Measurements from ENCODE around the gene ALG9. TPM values are rescaled to one million over a fixed set of nuclear protein-coding genes. Genes with fewer than 3 reads are reported as not detected.
A peak's percentile ranks its signal among the peaks of the same experiment; 100 is the strongest.

The ALG9 gene
- total RNA-seq, 3 donors from 2014 or later (not counting 1 experiment from before 2014, with no cell fraction given): 30.6 to 37.1 (median 35.4) TPM

DNA sequence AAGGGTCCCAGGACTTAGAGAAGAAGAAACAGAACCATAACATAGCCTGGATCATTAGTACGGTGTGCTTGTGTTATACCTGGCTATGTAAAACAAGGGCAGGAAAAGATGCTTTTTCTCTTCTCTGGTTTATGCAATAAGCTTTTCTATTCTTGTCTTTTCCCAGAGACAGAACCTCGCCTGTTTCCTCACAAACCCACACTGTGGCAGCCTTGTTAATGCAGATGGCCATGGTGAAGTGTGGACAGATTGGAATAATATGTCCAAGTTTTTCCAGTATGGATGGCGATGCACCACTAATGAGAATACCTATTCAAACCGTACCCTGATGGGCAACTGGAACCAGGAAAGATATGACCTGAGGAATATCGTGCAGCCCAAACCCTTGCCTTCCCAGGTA is 10.8 kb upstream of the ALG9 start:
- no peaks in the 10 kb centered on the region for H3K27me3 ChIP-seq (ENCODE audit: control insufficient read depth, insufficient read depth, low read length)
- TF ChIP-seq, protein P1, sequence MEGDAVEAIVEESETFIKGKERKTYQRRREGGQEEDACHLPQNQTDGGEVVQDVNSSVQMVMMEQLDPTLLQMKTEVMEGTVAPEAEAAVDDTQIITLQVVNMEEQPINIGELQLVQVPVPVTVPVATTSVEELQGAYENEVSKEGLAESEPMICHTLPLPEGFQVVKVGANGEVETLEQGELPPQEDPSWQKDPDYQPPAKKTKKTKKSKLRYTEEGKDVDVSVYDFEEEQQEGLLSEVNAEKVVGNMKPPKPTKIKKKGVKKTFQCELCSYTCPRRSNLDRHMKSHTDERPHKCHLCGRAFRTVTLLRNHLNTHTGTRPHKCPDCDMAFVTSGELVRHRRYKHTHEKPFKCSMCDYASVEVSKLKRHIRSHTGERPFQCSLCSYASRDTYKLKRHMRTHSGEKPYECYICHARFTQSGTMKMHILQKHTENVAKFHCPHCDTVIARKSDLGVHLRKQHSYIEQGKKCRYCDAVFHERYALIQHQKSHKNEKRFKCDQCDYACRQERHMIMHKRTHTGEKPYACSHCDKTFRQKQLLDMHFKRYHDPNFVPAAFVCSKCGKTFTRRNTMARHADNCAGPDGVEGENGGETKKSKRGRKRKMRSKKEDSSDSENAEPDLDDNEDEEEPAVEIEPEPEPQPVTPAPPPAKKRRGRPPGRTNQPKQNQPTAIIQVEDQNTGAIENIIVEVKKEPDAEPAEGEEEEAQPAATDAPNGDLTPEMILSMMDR (IDR thresholded peaks at IDR 0.05): no peak
- no peak for DNase-seq
- H3K36me3 ChIP-seq (ENCODE audit: control insufficient read depth, insufficient read depth, low read length): no peaks in the 10 kb centered on the region
- no peak for ATAC-seq
- intact Hi-C loops (cut with micrococcal nuclease): no loop called here
- H3K27ac ChIP-seq (ENCODE audit: low read length): no peak overlapping the region
- H3K4me3 Mint-ChIP-seq: no peak overlapping the region
- H3K9me3 Mint-ChIP-seq: no peaks in the 10 kb centered on the region
- peaks cover 13% of the 10 kb centered on the region for H3K4me1 ChIP-seq (ENCODE audit: control insufficient read depth, insufficient read depth, low read length)
- WGBS (ENCODE audit: insufficient coverage): 98% methylated on average over 4 of the region's 5 CpGs
- H3K27me3 Mint-ChIP-seq (ENCODE audit: low read depth in 2 of 2): no peaks in the 10 kb centered on the region
- H3K4me1 Mint-ChIP-seq: peaks cover 19 to 24% of the 10 kb centered on the region in 2 donors
- H3K36me3 Mint-ChIP-seq: no peaks in the 10 kb centered on the region
- H3K27ac Mint-ChIP-seq: no peak overlapping the region
- no peaks in the 10 kb centered on the region for H3K9me3 ChIP-seq (ENCODE audit: control insufficient read depth, insufficient read depth, low read length)
- no peak overlapping the region for H3K4me3 ChIP-seq (ENCODE audit: low read length)

- DNase-seq (no peak), ATAC-seq (no peak)
- TF ChIP-seq, protein P1 (IDR thresholded peaks at IDR 0.05): no peak
- Mint-ChIP-seq H3K4me1 (peaks cover 19 to 24% of the 10 kb centered on the region in 2 donors), H3K36me3 (no peaks in the 10 kb centered on the region), H3K27me3 (ENCODE audit: low read depth in 2 of 2) (no peaks in the 10 kb centered on the region), H3K4me3 (peak overlapping the region; percentile 99), H3K9me3 (no peaks in the 10 kb centered on the region), H3K27ac (peak overlapping the region; percentile 98 to 100)
- 59% methylated on average over 6 of the region's 6 CpGs for WGBS (ENCODE audit: insufficient coverage)
- H3K36me3 ChIP-seq (ENCODE audit: control insufficient read depth, insufficient read depth, low read length): peaks cover 3% of the 10 kb centered on the region
- H3K4me1 ChIP-seq (ENCODE audit: control insufficient read depth, insufficient read depth, low read length): peaks cover 13% of the 10 kb centered on the region
- intact Hi-C loops (cut with micrococcal nuclease): loop anchor here (1.0 to 2.0 kb wide), 6 partner anchors 8 to 207 kb away; partner anchors contain the start of genes ALG9, PPP2R1B, SDHD and TIMM8B
- H3K27me3 ChIP-seq (ENCODE audit: control insufficient read depth, insufficient read depth, low read length): no peaks in the 10 kb centered on the region
- H3K4me3 ChIP-seq (ENCODE audit: low read length): peak overlapping the region; percentile 78
- peak overlapping the region; percentile 99 for H3K27ac ChIP-seq (ENCODE audit: low read length)
- no peaks in the 10 kb centered on the region for H3K9me3 ChIP-seq (ENCODE audit: control insufficient read depth, insufficient read depth, low read length)
Observed at GRCh38 chr11:111879637-111879960, 8.2 kb upstream of the ALG9 start.

DNA sequence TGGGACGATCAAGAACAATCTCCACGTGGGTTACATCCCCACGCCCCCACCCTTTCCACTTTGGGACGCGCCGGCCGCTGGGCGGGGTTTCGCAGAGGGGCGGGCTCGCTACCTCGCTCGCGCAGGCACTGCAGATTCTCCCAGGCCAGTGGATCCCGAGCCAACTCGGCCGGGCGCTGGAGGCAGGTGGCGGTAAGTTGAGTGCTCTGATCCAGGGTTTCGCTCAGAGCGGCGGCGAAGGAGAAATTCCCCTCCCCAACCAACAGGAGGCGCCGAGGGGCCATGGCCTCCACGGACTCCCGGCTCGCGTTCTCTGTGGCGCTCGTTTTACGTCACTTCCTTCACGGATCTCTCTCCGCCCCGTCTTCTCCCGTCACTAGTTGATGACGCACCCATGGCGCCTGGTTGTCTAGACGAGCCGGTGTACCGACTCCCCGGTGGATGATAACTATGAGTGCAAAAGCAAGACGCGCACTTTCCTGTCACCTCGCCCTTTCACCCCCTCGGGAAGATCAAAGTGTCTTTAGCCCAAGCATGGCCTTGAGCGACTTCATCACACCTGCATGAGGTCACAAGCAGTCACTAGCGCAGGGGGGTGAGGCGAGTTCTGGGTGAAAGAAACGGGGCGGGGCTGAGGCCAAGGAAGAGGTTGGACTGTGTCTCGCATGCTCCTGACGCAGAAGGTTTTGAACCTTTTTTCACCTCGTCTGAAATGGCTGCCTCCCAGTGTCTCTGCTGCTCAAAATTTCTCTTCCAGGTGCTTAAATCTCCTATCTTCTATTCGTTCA is 7.7 kb upstream of the ALG9 start, which contains the start of the genes CFAP68 and FDXACB1:
CFAP68 (plus strand) TSS at position 693 of the 788 bp plus-strand sequence; CDS start at position 713, 20 bp downstream.
FDXACB1 (minus strand) TSS at position 317 of the 788 bp plus-strand sequence; CDS start at position 284, 33 bp downstream.
- Histone ChIP-seq H3K36me3 (ENCODE audit: control insufficient read depth, insufficient read depth, low read length) (peaks cover 3% of the 10 kb centered on the region), H3K27ac (ENCODE audit: low read length) (peak within 1 kb of the TSS; percentile 99), H3K4me3 (ENCODE audit: low read length) (peak within 1 kb of the TSS; percentile 78), H3K9me3 (ENCODE audit: control insufficient read depth, insufficient read depth, low read length) (no peaks in the 10 kb centered on the region), H3K27me3 (ENCODE audit: control insufficient read depth, insufficient read depth, low read length) (no peaks in the 10 kb centered on the region), H3K4me1 (ENCODE audit: control insufficient read depth, insufficient read depth, low read length) (peaks cover 13% of the 10 kb centered on the region)
- H3K36me3 Mint-ChIP-seq: no peaks in the 10 kb centered on the region
- TF ChIP-seq, protein P1 (IDR thresholded peaks at IDR 0.05): peak; percentile 99
- H3K9me3 Mint-ChIP-seq: no peaks in the 10 kb centered on the region
- intact Hi-C loops (cut with micrococcal nuclease): loop anchor here (1.0 to 2.0 kb wide), 6 partner anchors 8 to 207 kb away; partner anchors contain the start of genes ALG9, PPP2R1B, SDHD and TIMM8B
- DNase-seq: peak; percentile 94 to 98
- ATAC-seq: peak; percentile 87 to 94 (median 87)
- H3K4me3 Mint-ChIP-seq: peak within 1 kb of the TSS; percentile 99
- no peaks in the 10 kb centered on the region for H3K27me3 Mint-ChIP-seq (ENCODE audit: low read depth in 2 of 2)
- peaks cover 19 to 24% of the 10 kb centered on the region in 2 donors for H3K4me1 Mint-ChIP-seq
- under 1% methylated on average over 55 of the region's 55 CpGs for WGBS (ENCODE audit: insufficient coverage)
- H3K27ac Mint-ChIP-seq: peak within 1 kb of the TSS; percentile 98 to 100

Measured in natural killer cell (primary cell).